ENCODE measurements around the gene NKX2-8.

- no peak for TF ChIP-seq YY1 (IDR thresholded peaks at IDR 0.05; ENCODE audit: low read depth)
- no peak for TF ChIP-seq EP300 (IDR thresholded peaks at IDR 0.05; ENCODE audit: borderline replicate concordance)
- no peak for TF ChIP-seq FOXM1 (IDR thresholded peaks at IDR 0.05; ENCODE audit: borderline replicate concordance, low read depth)
- TF ChIP-seq REST (IDR thresholded peaks at IDR 0.05; ENCODE audit: low read depth): no peak
Observed at GRCh38 chr14:36579573-36580140, 2.8 kb downstream of the NKX2-8 start.

Data from Ishikawa (cell line).